Cardiac muscle cell (in vitro differentiated cells and primary cell): ENCODE measurements around the gene HMGB3. TPM values are rescaled to one million over a fixed set of nuclear protein-coding genes. Genes with fewer than 3 reads are reported as not detected.
A peak's percentile ranks its signal among the peaks of the same experiment; 100 is the strongest.

Source experiments
- DNase-seq, 2 donors: peaks; one replicate each; pipeline versions ENCODE4 v3.0.0 to v3.0.0-alpha.2; 2010 to 2017; ENCODE audit warnings: low read depth in 1 of 2, low spot score in 1 of 2
- H3K27ac ChIP-seq: fragments of 200-600 bp; sonication (generic); 2 replicates; pipeline ENCODE4 v1.5.1; 2016
- H3K27me3 ChIP-seq: fragments of 200-600 bp; sonication (generic); 2 replicates; pipeline ENCODE4 v1.6.0; 2016; ENCODE audit warnings: control low read depth
- H3K36me3 ChIP-seq: fragments of 200-600 bp; sonication (generic); 2 replicates; pipeline ENCODE4 v1.5.1; 2016; ENCODE audit warnings: control low read depth
- H3K4me1 ChIP-seq: fragments of 200-600 bp; sonication (generic); 2 replicates; pipeline ENCODE4 v1.8.1; 2017; ENCODE audit warnings: low read depth, mild to moderate bottlenecking, mixed run types
- H3K4me3 ChIP-seq: fragments of 200-600 bp; sonication (generic); 2 replicates; pipeline ENCODE4 v1.5.1; 2016; ENCODE audit warnings: mild to moderate bottlenecking
- H3K9me3 ChIP-seq: fragments of 200-600 bp; sonication (generic); 2 replicates; pipeline ENCODE4 v1.5.1; 2017; ENCODE audit warnings: low read depth, mild to moderate bottlenecking, control low read depth
- CTCF ChIP-seq: IDR thresholded peaks from 2 replicates; pipeline ENCODE4 v1.5.1; 2012; ENCODE audit warnings: low read depth, mild to moderate bottlenecking, low read length
- polyA plus RNA-seq: library from polyadenylated mRNA; unstranded; fragments of >200 nt; fragmentation: Nextera tagmentation; extraction: Ambion mirVana; gene quantifications from 2 replicates; pipeline ENCODE4 v1.2.1, GENCODE V29; 2016
- total RNA-seq: library from RNA; depleted of rRNA; stranded (reverse); fragments of >200 nt; gene quantifications from 2 replicates; pipeline ENCODE4 v1.2.3, GENCODE V29; 2016

Gene HMGB3
- total RNA-seq (56.5 and 117 TPM in 2 replicates), polyA plus RNA-seq (120 and 184 TPM in 2 replicates)

DNA sequence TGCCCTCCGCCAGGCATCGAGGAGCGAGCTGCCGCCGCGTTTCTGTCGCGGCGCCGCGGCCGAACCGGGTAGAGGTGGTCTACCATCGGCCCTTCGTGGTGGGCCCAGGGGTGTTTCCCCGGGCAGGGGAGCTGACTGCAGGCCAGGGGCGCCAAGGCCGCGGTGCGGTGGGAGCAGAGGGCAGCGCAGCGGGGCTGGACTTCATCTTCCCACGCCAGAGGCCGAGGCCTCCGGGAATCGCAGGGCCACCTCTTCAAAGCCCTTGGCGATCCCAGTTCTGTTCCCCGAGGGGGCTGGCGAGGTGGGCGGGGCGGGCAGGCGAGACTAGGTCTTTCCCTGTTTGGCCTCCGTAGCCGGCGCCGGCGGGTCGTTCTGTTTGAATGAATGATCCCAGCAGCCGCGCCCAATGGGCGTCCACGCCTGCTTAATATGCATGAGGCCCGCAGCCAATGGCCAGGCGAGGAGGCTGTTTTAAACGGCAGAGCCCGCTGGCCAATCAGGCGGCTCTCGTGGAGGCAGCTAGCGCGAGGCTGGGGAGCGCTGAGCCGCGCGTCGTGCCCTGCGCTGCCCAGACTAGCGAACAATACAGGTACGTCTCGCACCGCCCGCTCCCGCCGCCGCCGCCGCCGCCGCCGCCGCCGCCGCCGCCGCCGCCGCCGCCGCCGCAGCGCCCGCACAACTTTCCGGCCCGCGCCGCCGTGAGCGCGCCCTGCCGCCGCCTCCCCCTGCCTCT lies at the start of gene HMGB3:
TSS of gene HMGB3 (plus strand) at position 548 of the 733 bp plus-strand sequence. CDS start 2,265 bp downstream, outside the sequence.
- Histone ChIP-seq H3K9me3 (no peaks in the 10 kb centered on the region), H3K36me3 (peaks cover 12% of the 10 kb centered on the region), H3K4me3 (peak within 1 kb of the TSS; percentile 70), H3K27me3 (no peaks in the 10 kb centered on the region), H3K4me1 (no peaks in the 10 kb centered on the region), H3K27ac (peak within 1 kb of the TSS; percentile 90)
- peak; percentile 89 to 94 for DNase-seq
- TF ChIP-seq CTCF: no peak

DNA sequence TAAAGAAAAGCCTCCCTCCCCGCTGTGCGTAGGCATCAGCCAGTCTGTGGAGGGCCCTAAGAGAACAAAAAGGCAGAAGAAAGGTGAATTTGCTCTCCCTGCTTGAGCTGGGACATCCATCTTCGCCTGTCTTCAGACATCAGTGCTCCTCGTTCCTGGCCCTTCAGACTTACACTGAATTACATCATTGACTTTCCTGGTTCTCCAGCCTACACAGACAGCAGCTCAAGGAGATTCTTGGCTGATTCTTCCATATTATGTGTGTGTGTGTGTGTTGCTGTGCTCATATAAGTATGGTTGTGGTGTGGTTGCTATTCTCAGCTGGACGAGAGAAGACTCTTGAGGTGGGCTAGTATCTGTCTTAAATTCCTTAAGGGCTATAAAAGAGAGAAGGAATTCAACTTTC lies 49.2 kb upstream of the HMGB3 start:
- no peak for TF ChIP-seq CTCF
- no peak overlapping the region for H3K27ac ChIP-seq
- no peak for DNase-seq

DNA sequence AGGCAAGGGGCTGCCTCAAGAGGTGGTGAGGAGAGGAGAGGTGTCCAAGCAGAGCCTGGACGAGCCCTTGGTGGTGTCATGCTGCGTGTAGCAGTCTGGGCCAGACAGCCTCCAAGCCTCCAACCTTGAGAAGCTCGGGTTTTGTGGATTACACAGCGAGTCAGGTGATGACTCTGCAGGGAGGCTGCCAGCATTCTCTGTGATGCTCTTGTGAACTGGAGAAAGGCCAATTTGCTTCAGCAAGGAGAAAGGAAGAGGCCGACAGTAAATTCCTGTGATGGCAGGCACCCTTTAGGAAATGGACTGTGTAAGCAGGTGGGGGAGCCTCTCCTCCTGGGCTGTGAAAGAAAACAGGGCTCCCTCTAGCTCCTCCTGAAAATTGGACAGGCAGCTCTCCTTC lies 48.7 kb upstream of the HMGB3 start:
- Histone ChIP-seq H3K4me3 (no peak overlapping the region), H3K27me3 (no peaks in the 10 kb centered on the region), H3K36me3 (no peaks in the 10 kb centered on the region), H3K9me3 (no peaks in the 10 kb centered on the region), H3K27ac (no peak overlapping the region), H3K4me1 (no peaks in the 10 kb centered on the region)
- peak in 1 of 2 donors; percentile 36 for DNase-seq
- TF ChIP-seq CTCF: no peak

More for the DNA sequence above, 49.2 kb upstream of the HMGB3 start:
- no peaks in the 10 kb centered on the region for H3K36me3 ChIP-seq
- no peaks in the 10 kb centered on the region for H3K4me1 ChIP-seq
- H3K9me3 ChIP-seq: no peaks in the 10 kb centered on the region
- no peaks in the 10 kb centered on the region for H3K27me3 ChIP-seq
- no peak overlapping the region for H3K4me3 ChIP-seq

DNA sequence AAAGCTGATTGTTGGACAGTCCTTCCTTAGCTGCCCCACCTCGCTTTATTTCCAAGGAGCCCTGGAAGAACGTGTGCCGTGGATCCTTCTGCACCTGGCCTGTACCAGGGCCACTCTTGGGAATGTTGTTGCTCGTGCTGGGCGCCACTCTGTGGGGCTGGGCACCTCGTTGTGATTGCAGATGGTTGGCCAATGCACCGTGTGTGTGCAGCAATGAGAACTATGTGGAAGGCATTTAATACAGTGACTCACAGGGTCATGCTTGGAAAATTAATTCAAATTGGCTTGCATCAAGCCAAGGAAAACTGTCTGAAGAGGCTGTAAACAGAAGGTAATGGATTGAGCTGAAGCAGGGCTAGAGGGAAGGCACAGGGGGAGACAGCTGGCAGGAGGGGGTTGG lies 47.7 kb upstream of the HMGB3 start:
- DNase-seq: peak in 1 of 2 donors; percentile 6

DNA sequence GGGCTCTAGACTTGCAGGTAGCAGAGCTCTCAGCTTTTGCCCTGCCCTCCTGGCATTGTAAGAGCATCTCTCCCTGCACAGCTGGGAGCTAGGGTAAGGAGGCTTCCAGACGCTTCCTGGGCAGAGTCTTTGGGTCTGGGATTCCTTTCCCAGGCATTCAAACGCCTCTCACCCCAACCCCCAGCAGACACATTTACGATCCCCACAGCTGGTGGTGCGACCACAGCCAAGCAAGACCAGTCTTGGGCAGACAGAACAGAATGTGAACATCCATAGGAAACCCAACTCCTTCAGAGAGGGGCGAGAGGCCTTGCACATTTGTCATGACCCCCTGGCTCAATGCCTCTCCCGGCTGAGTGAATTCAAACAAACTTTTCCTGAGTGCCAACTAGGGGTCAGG lies 46.6 kb upstream of the HMGB3 start:
- DNase-seq: no peak
- H3K4me1 ChIP-seq: no peaks in the 10 kb centered on the region
- no peak for TF ChIP-seq CTCF
- no peaks in the 10 kb centered on the region for H3K36me3 ChIP-seq
- no peak overlapping the region for H3K27ac ChIP-seq
- no peak overlapping the region for H3K4me3 ChIP-seq
- no peaks in the 10 kb centered on the region for H3K27me3 ChIP-seq
- H3K9me3 ChIP-seq: no peaks in the 10 kb centered on the region

More for the DNA sequence above, 47.7 kb upstream of the HMGB3 start:
- Histone ChIP-seq H3K4me1 (no peaks in the 10 kb centered on the region), H3K27me3 (no peaks in the 10 kb centered on the region), H3K36me3 (no peaks in the 10 kb centered on the region), H3K4me3 (no peak overlapping the region), H3K27ac (no peak overlapping the region), H3K9me3 (no peaks in the 10 kb centered on the region)
- no peak for TF ChIP-seq CTCF
